Daoy (cell line): ENCODE data around the gene AR. TPM values are rescaled to one million over a fixed set of nuclear protein-coding genes. Genes with fewer than 3 reads are reported as not detected.

Experiments used
- DNase-seq: peaks from one replicate; pipeline ENCODE4 v3.0.0-alpha.2; 2015; ENCODE audit warnings: low read depth
- total RNA-seq: library from RNA; depleted of rRNA; stranded (reverse); fragments of >200 nt; shearing (Covaris generic); gene quantifications from 2 replicates; pipeline ENCODE4 v1.2.3, GENCODE V29; 2014; rRNA removed

Gene AR
- 0.06 and 0.29 TPM in 2 replicates for total RNA-seq

GRCh38 chrX:67543818-67544217, at the start of gene AR:
Gene AR (plus strand): TSS chrX:67544021. CDS start chrX:67545147, 1,126 bp downstream.
- no peak for DNase-seq

GRCh38 chrX:67500617-67501016, 43.2 kb upstream of the AR start:
- DNase-seq = no peak

GRCh38 chrX:67503004-67503403, 40.8 kb upstream of the AR start:
- no peak for DNase-seq

- no peak for DNase-seq
These were observed 40.4 kb upstream of the AR start for GRCh38 chrX:67503453-67503852.

GRCh38 chrX:67520671-67521070, 23.1 kb upstream of the AR start:
- no peak for DNase-seq

GRCh38 chrX:67523002-67523681, 20.7 kb upstream of the AR start:
- DNase-seq = no peak

GRCh38 chrX:67523932-67524331, 19.9 kb upstream of the AR start:
- no peak for DNase-seq

- no peak for DNase-seq
These were observed 19.4 kb upstream of the AR start for GRCh38 chrX:67524428-67524827.

- no peak for DNase-seq
These were observed 18.7 kb upstream of the AR start for GRCh38 chrX:67524950-67525691.

- no peak for DNase-seq
These were observed 7.3 kb upstream of the AR start for GRCh38 chrX:67536564-67536963.

GRCh38 chrX:67538383-67538782, 5.4 kb upstream of the AR start:
- DNase-seq = no peak

GRCh38 chrX:67544281-67545035, 637 bp downstream of the AR start:
- DNase-seq = no peak

GRCh38 chrX:67545036-67545821, 1.4 kb downstream of the AR start:
- DNase-seq = no peak

GRCh38 chrX:67545893-67546495, 2.2 kb downstream of the AR start:
- no peak for DNase-seq

- DNase-seq = no peak
These were observed 2.9 kb downstream of the AR start for GRCh38 chrX:67546496-67547423.

- no peak for DNase-seq
These were observed 11.9 kb downstream of the AR start for GRCh38 chrX:67555578-67556203.

- DNase-seq = no peak
These were observed 14.4 kb downstream of the AR start for GRCh38 chrX:67558267-67558666.

- DNase-seq = no peak
These were observed 19.9 kb downstream of the AR start for GRCh38 chrX:67563469-67564448.

- no peak for DNase-seq
These were observed 20.7 kb downstream of the AR start for GRCh38 chrX:67564475-67564874.
